ENCODE data around the gene ATOH8. TPM values are rescaled to one million over a fixed set of nuclear protein-coding genes. Genes with fewer than 3 reads are reported as not detected.

Gene ATOH8
- total and polyA plus RNA-seq, 2 donors (not counting 1 experiment from before 2014, with no cell fraction given): not detected

DNA sequence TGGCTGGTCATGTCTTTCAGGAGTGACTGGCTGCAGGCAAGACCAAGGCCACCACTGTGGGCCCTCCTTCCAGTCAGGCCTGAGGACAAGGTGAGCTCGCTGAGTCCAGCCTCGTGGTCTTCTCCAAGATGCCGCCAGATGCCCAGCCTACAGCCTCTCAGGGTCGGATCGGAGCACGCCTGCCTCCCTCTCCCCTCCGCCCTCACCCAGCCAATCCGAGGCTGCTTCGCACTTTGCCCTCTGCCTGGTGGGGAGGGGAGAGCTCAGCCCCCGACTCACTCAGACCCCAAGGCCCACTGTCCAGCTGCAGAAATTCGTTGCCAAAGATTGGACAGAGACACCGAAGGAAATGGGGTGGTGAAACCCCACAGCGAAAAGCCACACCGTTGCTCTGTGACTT is 33.1 kb downstream of the ATOH8 start:
- WGBS (ENCODE audit: insufficient coverage): 89% methylated on average over 11 of the region's 14 CpGs
- H3K9me3 Mint-ChIP-seq (ENCODE audit: insufficient read depth): no peaks in the 10 kb centered on the region
- peaks cover 2% of the 10 kb centered on the region for H3K4me1 Mint-ChIP-seq
- Histone ChIP-seq H3K9me3 (ENCODE audit: control extremely low read depth in 1 of 3, control insufficient read depth in 2 of 3, insufficient read depth in 1 of 3, low read length in 2 of 3) (no peaks in the 10 kb centered on the region), H3K4me2 (replicated peaks; ENCODE audit: low read depth, low read length, poor library complexity, severe bottlenecking) (no peak overlapping the region), H3K27ac (ENCODE audit: low read length in 2 of 2) (no peak overlapping the region), H3K4me1 (ENCODE audit: control insufficient read depth in 2 of 2, insufficient read depth in 2 of 2, low read length in 2 of 2) (no peaks in the 10 kb centered on the region), H3K27me3 (replicated peaks in 1 of 4; ENCODE audit: control extremely low read depth in 1 of 4, control insufficient read depth in 3 of 4, insufficient read depth in 4 of 4, low read length in 3 of 4) (peaks cover 0 to 11% (median 4%) of the 10 kb centered on the region in 4 experiments), H3K36me3 (replicated peaks in 1 of 2; ENCODE audit: control extremely low read depth in 1 of 2, control insufficient read depth in 1 of 2, extremely low read depth in 1 of 2, insufficient read depth in 2 of 2, low read length in 1 of 2) (no peaks in the 10 kb centered on the region), H3K79me2 (ENCODE audit: control insufficient read depth, insufficient read depth, low read length) (no peaks in the 10 kb centered on the region), H3K9ac (ENCODE audit: low read length) (no peak overlapping the region), H2AFZ (ENCODE audit: insufficient read depth, low read depth, low read length, poor library complexity, severe bottlenecking) (no peak overlapping the region), H3K4me3 (ENCODE audit: control extremely low read depth in 1 of 5, extremely low read depth in 1 of 5, insufficient read depth in 1 of 5, low read depth in 2 of 5, low read length in 4 of 5) (no peak overlapping the region), H4K20me1 (ENCODE audit: control insufficient read depth, insufficient read depth, low read length, poor library complexity, severe bottlenecking) (no peaks in the 10 kb centered on the region)
- ChIA-PET POLR2A (no interaction called here), CTCF (interaction anchor here (1.5 kb wide), 1 partner anchor 58 kb away, joined by 3 read pairs; no protein-coding TSS in a partner anchor)
- no peak for DNase-seq
- ATAC-seq (ENCODE audit: low read depth): no peak
- H3K27ac Mint-ChIP-seq: no peak overlapping the region
- peaks cover 22% of the 10 kb centered on the region for H3K27me3 Mint-ChIP-seq
- no peak for TF ChIP-seq EZH2 (IDR thresholded peaks at IDR 0.05; ENCODE audit: borderline replicate concordance, insufficient read depth, low read depth, low read length, poor library complexity, severe bottlenecking)
- TF ChIP-seq, protein P1, sequence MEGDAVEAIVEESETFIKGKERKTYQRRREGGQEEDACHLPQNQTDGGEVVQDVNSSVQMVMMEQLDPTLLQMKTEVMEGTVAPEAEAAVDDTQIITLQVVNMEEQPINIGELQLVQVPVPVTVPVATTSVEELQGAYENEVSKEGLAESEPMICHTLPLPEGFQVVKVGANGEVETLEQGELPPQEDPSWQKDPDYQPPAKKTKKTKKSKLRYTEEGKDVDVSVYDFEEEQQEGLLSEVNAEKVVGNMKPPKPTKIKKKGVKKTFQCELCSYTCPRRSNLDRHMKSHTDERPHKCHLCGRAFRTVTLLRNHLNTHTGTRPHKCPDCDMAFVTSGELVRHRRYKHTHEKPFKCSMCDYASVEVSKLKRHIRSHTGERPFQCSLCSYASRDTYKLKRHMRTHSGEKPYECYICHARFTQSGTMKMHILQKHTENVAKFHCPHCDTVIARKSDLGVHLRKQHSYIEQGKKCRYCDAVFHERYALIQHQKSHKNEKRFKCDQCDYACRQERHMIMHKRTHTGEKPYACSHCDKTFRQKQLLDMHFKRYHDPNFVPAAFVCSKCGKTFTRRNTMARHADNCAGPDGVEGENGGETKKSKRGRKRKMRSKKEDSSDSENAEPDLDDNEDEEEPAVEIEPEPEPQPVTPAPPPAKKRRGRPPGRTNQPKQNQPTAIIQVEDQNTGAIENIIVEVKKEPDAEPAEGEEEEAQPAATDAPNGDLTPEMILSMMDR (IDR thresholded peaks at IDR 0.05): no peak
- intact Hi-C loops (cut with micrococcal nuclease): no loop called here
- no peak overlapping the region for H3K4me3 Mint-ChIP-seq

DNA sequence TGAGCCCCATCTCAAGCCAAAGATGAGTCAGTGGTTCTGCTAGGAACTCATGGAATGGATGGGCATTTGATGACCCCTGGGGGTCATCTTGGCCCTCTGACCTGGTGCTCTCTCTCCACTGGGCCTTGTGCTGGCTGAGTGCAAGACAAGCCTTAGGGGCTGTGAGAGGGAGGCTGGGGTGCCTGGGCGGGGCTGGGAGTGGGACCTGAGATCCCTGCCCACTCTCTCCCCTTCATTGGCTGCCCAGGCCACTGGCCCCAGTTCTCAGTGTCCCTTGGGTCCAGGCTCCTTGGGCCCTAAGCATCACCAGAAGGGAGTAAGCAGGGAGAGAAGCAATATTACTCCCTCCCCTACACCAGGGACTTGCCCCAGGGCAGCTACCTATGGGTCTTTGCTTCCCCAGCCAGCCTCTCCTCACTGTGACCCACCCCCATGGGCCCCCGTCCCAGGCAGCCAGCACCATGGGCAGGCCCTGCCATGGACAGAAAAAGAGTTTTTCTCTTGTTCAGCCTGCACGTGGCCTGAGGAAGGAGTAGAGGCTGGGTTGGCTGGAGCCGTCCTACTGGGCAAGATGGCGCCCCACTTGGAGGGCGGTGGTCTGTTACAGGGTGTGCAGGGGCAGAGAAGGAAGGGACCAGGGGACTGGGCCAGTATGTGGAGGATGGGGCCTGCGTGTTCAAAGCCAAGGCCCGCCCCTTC is 33.6 kb downstream of the ATOH8 start:
- WGBS (ENCODE audit: insufficient coverage): 94% methylated on average over 7 of the region's 8 CpGs
- Mint-ChIP-seq H3K4me3 (no peak overlapping the region), H3K4me1 (peaks cover 2% of the 10 kb centered on the region), H3K9me3 (ENCODE audit: insufficient read depth) (no peaks in the 10 kb centered on the region), H3K27me3 (peaks cover 28% of the 10 kb centered on the region), H3K27ac (no peak overlapping the region)
- intact Hi-C loops (cut with micrococcal nuclease): no loop called here
- Histone ChIP-seq H3K27ac (ENCODE audit: low read length in 2 of 2) (no peak overlapping the region), H4K20me1 (ENCODE audit: control insufficient read depth, insufficient read depth, low read length, poor library complexity, severe bottlenecking) (no peaks in the 10 kb centered on the region), H3K79me2 (ENCODE audit: control insufficient read depth, insufficient read depth, low read length) (no peaks in the 10 kb centered on the region), H3K36me3 (replicated peaks in 1 of 2; ENCODE audit: control extremely low read depth in 1 of 2, control insufficient read depth in 1 of 2, extremely low read depth in 1 of 2, insufficient read depth in 2 of 2, low read length in 1 of 2) (no peaks in the 10 kb centered on the region), H3K27me3 (replicated peaks in 1 of 4; ENCODE audit: control extremely low read depth in 1 of 4, control insufficient read depth in 3 of 4, insufficient read depth in 4 of 4, low read length in 3 of 4) (peaks cover 0 to 11% (median 4%) of the 10 kb centered on the region in 4 experiments), H3K4me3 (ENCODE audit: control extremely low read depth in 1 of 5, extremely low read depth in 1 of 5, insufficient read depth in 1 of 5, low read depth in 2 of 5, low read length in 4 of 5) (no peak overlapping the region), H2AFZ (ENCODE audit: insufficient read depth, low read depth, low read length, poor library complexity, severe bottlenecking) (no peak overlapping the region), H3K4me2 (replicated peaks; ENCODE audit: low read depth, low read length, poor library complexity, severe bottlenecking) (no peak overlapping the region), H3K9me3 (ENCODE audit: control extremely low read depth in 1 of 3, control insufficient read depth in 2 of 3, insufficient read depth in 1 of 3, low read length in 2 of 3) (no peaks in the 10 kb centered on the region), H3K4me1 (ENCODE audit: control insufficient read depth in 2 of 2, insufficient read depth in 2 of 2, low read length in 2 of 2) (no peaks in the 10 kb centered on the region), H3K9ac (ENCODE audit: low read length) (no peak overlapping the region)
- CTCF ChIA-PET: interaction anchor here (1.5 kb wide), 1 partner anchor 59 kb away, joined by 3 read pairs; no protein-coding TSS in a partner anchor
- DNase-seq (no peak), ATAC-seq (ENCODE audit: low read depth) (no peak)
- no peak for TF ChIP-seq EZH2 (IDR thresholded peaks at IDR 0.05; ENCODE audit: borderline replicate concordance, insufficient read depth, low read depth, low read length, poor library complexity, severe bottlenecking)
- POLR2A ChIA-PET: no interaction called here
